ENCODE results near the gene HOXB8.

Gene HOXB8

DNA sequence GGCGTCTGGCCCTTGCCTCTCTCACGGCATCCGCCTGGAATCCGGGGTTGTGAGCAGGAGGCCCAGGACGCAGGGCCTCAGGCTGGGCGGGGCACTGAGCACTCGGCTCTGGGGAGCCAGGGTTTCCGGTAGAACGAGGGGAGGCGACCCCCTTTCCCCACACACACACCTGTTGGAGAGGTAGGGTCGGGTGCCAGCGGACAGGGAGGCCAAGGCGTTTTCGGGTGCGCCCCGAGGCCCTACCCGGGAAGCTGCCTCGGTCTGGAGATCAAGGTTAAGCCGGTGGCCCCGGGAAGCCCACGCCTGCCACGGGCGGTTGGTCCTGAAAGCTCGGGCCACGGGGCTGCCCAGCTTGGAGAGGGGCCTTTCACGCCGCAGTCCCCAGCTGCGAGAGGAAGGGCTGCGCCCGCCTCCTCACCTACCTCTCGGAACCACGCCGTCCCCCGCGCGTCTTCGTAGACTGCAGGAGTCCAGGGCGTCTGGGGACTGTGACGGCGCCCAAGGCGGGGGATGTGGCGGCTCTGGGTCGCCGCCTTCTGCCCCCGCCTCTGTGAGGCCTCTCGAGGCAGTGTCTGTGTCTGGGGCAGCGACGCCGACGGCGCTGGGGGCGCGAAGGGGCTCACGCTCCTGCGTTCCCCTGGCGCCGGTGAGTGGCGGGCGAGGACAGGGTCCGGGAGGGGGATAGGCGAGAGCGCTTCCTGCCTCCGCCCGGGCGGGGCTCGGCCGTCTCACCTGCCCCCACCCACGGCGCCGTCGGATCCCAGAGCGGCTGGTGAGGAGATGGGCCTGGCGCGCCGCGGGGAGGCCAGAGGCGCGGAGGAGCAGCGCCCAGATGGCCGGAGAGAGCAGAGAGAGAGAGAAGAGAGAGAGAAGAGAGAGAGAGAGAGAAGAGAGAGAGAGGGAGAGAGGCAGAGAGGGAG lies 31.4 kb upstream of the HOXB8 start:
- H3K9ac ChIP-seq (ENCODE audit: low read length) = no peak overlapping the region
- H2AFZ ChIP-seq (ENCODE audit: low read depth, low read length, severe bottlenecking) = no peak overlapping the region
- no peak overlapping the region for H3K27ac ChIP-seq (ENCODE audit: low read depth, low read length)
- H3K4me2 ChIP-seq (ENCODE audit: low read depth, low read length, poor library complexity, severe bottlenecking) = no peak overlapping the region
- H3K4me3 ChIP-seq (ENCODE audit: insufficient read depth, low read length, poor library complexity, severe bottlenecking) = no peak overlapping the region
- H3K36me3 ChIP-seq (ENCODE audit: low read length) = no peaks in the 10 kb centered on the region
- H3K9me2 ChIP-seq (replicated peaks; ENCODE audit: insufficient read depth, low read length) = no peaks in the 10 kb centered on the region
- TF ChIP-seq, protein P1, sequence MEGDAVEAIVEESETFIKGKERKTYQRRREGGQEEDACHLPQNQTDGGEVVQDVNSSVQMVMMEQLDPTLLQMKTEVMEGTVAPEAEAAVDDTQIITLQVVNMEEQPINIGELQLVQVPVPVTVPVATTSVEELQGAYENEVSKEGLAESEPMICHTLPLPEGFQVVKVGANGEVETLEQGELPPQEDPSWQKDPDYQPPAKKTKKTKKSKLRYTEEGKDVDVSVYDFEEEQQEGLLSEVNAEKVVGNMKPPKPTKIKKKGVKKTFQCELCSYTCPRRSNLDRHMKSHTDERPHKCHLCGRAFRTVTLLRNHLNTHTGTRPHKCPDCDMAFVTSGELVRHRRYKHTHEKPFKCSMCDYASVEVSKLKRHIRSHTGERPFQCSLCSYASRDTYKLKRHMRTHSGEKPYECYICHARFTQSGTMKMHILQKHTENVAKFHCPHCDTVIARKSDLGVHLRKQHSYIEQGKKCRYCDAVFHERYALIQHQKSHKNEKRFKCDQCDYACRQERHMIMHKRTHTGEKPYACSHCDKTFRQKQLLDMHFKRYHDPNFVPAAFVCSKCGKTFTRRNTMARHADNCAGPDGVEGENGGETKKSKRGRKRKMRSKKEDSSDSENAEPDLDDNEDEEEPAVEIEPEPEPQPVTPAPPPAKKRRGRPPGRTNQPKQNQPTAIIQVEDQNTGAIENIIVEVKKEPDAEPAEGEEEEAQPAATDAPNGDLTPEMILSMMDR (IDR thresholded peaks at IDR 0.05; ENCODE audit: insufficient read depth, low read length, poor library complexity, severe bottlenecking) = no peak
- TF ChIP-seq EZH2phosphoT487 (conservative IDR thresholded peaks at IDR 0.05; ENCODE audit: low read length) = no peak
- H4K20me1 ChIP-seq (ENCODE audit: low read depth, low read length) = no peaks in the 10 kb centered on the region
- no peaks in the 10 kb centered on the region for H3K9me3 ChIP-seq (ENCODE audit: insufficient read depth, low read length)
- H3F3A ChIP-seq (ENCODE audit: insufficient read depth) = no peaks in the 10 kb centered on the region
- H3K79me2 ChIP-seq (ENCODE audit: insufficient read depth, low read length) = no peaks in the 10 kb centered on the region
- H3K27me3 ChIP-seq (ENCODE audit: low read length) = no peaks in the 10 kb centered on the region

GRCh38 chr17:48645639-48646182 lies 30.6 kb upstream of the HOXB8 start:
- no peak overlapping the region for H3K4me3 ChIP-seq (ENCODE audit: insufficient read depth, low read length, poor library complexity, severe bottlenecking)

DNA sequence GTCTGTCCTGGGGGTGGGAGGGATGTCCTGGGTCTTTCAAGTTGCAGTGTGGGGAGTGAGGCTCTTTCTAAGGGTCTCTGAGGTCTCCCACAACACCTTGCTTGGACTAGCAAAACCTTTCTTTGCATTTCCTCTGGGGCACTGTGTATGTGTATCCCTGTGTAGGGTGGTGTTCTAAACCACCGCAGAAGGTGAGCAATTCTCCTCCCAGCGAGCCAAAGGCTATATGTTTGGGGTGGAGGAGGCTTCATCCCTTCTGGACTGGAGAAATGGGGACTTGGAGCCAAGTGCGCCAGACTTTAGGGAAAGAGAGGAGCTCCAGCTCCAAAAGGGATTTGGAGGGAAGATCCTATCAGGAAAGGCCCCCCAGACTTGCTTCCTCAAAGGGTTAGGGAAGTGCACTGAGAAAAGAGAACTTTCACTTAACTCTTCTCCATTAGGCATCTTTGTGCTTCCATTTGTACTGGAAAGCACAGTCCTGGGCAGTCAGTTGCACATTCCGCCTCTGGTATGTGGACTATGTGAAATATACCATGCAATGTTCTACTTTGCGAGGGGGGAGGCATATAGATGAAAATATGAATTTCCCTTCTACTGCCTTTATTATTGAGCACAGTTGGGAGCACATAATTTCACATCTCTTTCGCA lies 29.9 kb upstream of the HOXB8 start:
- TF ChIP-seq, protein P1 (IDR thresholded peaks at IDR 0.05; ENCODE audit: insufficient read depth, low read length, poor library complexity, severe bottlenecking) = no peak
- no peak for TF ChIP-seq EZH2phosphoT487 (conservative IDR thresholded peaks at IDR 0.05; ENCODE audit: low read length)
- H3K9ac ChIP-seq (ENCODE audit: low read length) = no peak overlapping the region

More at GRCh38 chr17:48645639-48646182, 30.6 kb upstream of the HOXB8 start:
- no peak overlapping the region for H2AFZ ChIP-seq (ENCODE audit: low read depth, low read length, severe bottlenecking)
- H3K27ac ChIP-seq (ENCODE audit: low read depth, low read length) = no peak overlapping the region
- H4K20me1 ChIP-seq (ENCODE audit: low read depth, low read length) = no peaks in the 10 kb centered on the region
- no peaks in the 10 kb centered on the region for H3K9me3 ChIP-seq (ENCODE audit: insufficient read depth, low read length)
- H3F3A ChIP-seq (ENCODE audit: insufficient read depth) = no peaks in the 10 kb centered on the region
- H3K9me2 ChIP-seq (replicated peaks; ENCODE audit: insufficient read depth, low read length) = no peaks in the 10 kb centered on the region
- H3K9ac ChIP-seq (ENCODE audit: low read length) = no peak overlapping the region
- H3K36me3 ChIP-seq (ENCODE audit: low read length) = no peaks in the 10 kb centered on the region
- H3K79me2 ChIP-seq (ENCODE audit: insufficient read depth, low read length) = no peaks in the 10 kb centered on the region
- no peaks in the 10 kb centered on the region for H3K27me3 ChIP-seq (ENCODE audit: low read length)
- no peak for TF ChIP-seq EZH2phosphoT487 (conservative IDR thresholded peaks at IDR 0.05; ENCODE audit: low read length)
- TF ChIP-seq, protein P1 (IDR thresholded peaks at IDR 0.05; ENCODE audit: insufficient read depth, low read length, poor library complexity, severe bottlenecking) = no peak
- H3K4me2 ChIP-seq (ENCODE audit: low read depth, low read length, poor library complexity, severe bottlenecking) = no peak overlapping the region

More for the DNA sequence above, 29.9 kb upstream of the HOXB8 start:
- Histone ChIP-seq H3K4me3 (ENCODE audit: insufficient read depth, low read length, poor library complexity, severe bottlenecking) (no peak overlapping the region), H3K9me2 (replicated peaks; ENCODE audit: insufficient read depth, low read length) (no peaks in the 10 kb centered on the region), H4K20me1 (ENCODE audit: low read depth, low read length) (no peaks in the 10 kb centered on the region), H3K79me2 (ENCODE audit: insufficient read depth, low read length) (no peaks in the 10 kb centered on the region), H2AFZ (ENCODE audit: low read depth, low read length, severe bottlenecking) (no peak overlapping the region), H3K9me3 (ENCODE audit: insufficient read depth, low read length) (no peaks in the 10 kb centered on the region), H3K36me3 (ENCODE audit: low read length) (no peaks in the 10 kb centered on the region), H3K27me3 (ENCODE audit: low read length) (no peaks in the 10 kb centered on the region), H3K4me2 (ENCODE audit: low read depth, low read length, poor library complexity, severe bottlenecking) (no peak overlapping the region), H3F3A (ENCODE audit: insufficient read depth) (no peaks in the 10 kb centered on the region), H3K27ac (ENCODE audit: low read depth, low read length) (no peak overlapping the region)

Measured in SU-DHL-6 (cell line).